HK-2 (cell line): ENCODE data around the gene CALR.
"Not testable (repeated sequence)": the region's sequence is repeated elsewhere in the genome, so short reads cannot be mapped to it uniquely, and the experiment has no call there.

Experiments used
- DNase-seq: peaks from one replicate; pipeline ENCODE4 v3.0.0-alpha.2; 2018; ENCODE audit not compliant: unreplicated experiment

The CALR gene

DNA sequence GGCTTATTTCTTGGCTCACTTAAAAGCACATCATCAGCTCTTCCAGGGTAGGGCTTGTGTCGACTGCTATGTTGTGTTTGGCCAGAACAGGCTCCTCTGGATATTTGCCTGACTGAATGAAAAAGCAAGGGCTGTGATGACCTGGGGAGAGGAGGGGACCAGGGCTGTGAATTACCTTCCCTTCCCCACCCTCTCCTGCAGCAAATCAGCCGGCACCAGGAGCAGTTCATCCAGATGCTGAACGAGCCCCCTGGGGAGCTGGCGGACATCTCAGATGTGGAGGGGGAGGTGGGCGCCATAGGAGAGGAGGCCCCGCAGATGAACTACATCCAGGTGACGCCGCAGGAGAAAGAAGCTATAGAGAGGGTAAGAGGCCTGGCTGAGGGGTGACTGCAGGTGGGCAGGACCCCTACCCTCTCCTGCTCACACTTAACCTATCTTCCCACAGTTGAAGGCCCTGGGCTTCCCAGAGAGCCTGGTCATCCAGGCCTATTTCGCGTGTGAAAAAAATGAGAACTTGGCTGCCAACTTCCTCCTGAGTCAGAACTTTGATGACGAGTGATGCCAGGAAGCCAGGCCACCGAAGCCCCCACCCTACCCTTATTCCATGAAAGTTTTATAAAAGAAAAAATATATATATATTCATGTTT, 14.2 kb downstream of the CALR start:
- DNase-seq = no peak

- no peak for DNase-seq
Measured at GRCh38 chr19:12953138-12953798, 14.9 kb downstream of the CALR start.

- DNase-seq = no peak
Measured at GRCh38 chr19:12953799-12954611, 15.6 kb downstream of the CALR start.

- DNase-seq = no peak
Measured at GRCh38 chr19:12954612-12954962, 16.2 kb downstream of the CALR start.

- not testable (repeated sequence) for DNase-seq
Measured at GRCh38 chr19:12955575-12955974, 17.2 kb downstream of the CALR start.

- no peak for DNase-seq
Measured at GRCh38 chr19:12955996-12956395, 17.6 kb downstream of the CALR start.

DNA sequence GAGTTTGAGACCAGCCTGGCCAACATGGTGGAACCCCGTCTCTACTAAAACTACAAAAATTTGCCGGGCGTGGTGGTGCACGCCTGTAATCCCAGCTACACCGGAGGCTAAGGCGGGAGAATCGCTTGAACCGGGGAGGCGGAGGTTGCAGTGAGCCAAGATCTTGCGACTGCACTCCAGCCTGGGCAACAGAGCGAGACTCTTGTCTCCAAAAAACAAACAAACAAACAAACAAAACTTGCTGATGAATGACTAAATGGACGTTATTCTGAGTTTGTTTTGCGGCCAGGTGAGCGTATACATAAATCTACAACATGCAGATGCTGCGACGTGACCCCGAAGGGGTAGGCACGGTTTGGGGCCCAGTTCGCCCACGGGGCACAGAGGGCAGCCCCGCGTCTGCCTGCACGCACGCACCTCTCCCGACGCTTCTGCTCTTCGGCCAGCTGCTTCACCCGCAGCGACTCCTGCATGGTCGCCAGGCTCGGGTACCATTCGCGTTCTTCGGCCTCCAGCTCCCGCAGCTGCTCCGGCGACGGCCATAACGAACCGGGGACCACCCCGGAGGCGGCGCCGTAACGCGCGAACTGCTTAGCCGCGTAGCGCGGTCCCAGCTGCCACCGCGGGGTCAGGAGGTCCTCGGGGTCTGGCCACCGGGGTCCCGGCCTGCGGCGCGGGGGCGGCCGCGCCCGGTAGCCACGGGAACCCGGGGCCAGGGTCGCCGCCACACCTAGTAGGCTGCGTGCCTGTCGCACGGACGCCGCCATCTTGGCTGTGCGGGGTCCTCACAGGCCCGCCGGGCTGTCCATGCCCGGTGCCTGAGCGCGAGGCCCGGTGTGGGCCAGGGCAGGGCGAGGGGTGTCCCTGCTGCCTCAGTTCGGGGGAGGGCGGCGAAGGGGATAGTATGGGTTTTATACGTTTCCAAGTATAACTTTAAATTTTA, 18.3 kb downstream of the CALR start, which contains the start of gene GADD45GIP1:
Gene GADD45GIP1, minus strand, starts transcription at position 778 of the 943 bp plus-strand sequence. Its CDS starts 11 bp downstream, at position 767.
- DNase-seq = peak; percentile 81

DNA sequence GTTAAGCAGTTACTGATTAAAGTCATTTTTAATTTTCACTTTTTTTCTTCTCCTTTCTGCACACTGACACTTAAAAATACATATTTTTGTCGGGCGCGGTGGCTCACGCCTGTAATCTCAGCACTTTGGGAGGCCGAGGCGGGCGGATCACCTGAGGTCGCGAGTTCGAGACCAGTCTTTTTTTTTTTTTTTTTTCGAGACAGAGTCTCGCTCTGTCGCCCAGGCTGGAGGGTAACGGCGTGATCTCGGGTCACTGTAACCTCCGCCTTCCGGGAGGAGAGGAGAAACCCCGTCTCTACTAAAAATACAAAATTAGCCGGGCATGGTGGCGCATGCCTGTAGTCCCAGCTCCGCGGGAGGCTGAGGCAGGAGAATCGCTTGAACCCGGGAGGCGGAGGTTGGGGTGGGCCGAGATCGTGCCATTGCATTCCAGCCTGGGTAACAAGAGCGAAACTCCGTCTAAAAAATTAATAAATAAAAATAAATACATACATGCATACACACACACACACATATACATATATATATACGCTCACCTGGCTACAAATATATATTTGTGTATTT, 19.1 kb downstream of the CALR start:
- not testable (repeated sequence) for DNase-seq

- no peak for DNase-seq
Measured at GRCh38 chr19:12959481-12959880, 21.1 kb downstream of the CALR start.

- peak; percentile 87 for DNase-seq
Measured at GRCh38 chr19:12965017-12965811, 26.8 kb downstream of the CALR start.

DNA sequence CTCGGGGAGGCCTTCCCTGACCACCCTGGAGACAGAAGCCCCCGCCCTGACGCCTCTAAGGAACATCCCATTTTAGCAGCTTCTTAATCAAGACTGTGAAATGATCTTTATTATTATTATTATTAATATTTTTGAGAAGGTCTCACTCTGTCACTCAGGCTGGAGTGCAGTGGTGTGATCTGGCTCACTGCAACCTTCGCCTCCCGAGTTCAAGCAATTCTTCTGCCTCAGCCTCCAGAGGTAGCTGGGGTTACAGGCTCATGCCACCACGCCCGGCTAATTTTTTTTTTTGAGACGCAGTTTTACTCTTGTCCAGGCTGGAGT, 27.4 kb downstream of the CALR start:
- DNase-seq = no peak

DNA sequence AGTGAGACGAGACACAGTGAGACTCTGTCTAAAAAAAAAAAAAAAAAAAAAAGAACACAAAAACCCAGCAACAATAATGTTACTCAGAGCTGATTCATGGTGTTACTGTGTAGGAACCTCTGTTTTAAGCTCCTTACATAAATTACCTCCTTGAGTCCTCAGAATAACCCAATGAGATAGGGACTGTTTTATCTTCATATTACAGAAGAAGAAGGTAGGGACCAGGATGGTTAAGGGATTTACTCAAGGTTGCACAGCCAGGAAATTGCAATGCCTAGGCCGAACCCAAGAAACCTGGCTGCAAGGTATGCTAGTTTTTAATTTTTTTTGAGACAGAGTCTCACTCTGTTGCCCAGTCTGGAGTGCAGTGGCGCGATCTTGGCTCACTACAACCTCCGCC, 29.5 kb downstream of the CALR start:
- DNase-seq = no peak

GRCh38 chr19:12969292-12969988, 31.0 kb downstream of the CALR start, which contains the start of gene DAND5:
TSS of gene DAND5 (plus strand) at chr19:12969576. CDS start at chr19:12969661, 85 bp downstream.
- DNase-seq = no peak

GRCh38 chr19:12970070-12970820, 31.8 kb downstream of the CALR start:
- no peak for DNase-seq

DNA sequence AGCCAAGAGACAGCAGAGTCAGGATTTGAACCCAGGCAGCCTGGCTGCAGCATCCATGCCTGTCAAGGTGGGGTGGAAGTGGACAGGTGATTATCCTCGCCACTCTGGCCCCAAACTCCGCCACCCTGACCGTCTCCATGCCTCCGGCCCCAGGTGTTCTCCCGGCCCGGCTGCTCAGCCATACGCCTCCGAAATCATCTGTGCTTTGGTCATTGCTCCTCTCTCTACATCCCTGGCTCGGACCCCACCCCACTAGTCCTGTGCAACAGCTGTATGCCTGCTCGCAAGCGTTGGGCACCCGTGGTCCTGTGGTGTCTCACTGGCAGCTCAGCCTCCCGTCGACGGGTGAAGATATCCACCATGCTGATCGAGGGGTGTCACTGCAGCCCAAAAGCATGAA, 34.8 kb downstream of the CALR start:
- no peak for DNase-seq

DNA sequence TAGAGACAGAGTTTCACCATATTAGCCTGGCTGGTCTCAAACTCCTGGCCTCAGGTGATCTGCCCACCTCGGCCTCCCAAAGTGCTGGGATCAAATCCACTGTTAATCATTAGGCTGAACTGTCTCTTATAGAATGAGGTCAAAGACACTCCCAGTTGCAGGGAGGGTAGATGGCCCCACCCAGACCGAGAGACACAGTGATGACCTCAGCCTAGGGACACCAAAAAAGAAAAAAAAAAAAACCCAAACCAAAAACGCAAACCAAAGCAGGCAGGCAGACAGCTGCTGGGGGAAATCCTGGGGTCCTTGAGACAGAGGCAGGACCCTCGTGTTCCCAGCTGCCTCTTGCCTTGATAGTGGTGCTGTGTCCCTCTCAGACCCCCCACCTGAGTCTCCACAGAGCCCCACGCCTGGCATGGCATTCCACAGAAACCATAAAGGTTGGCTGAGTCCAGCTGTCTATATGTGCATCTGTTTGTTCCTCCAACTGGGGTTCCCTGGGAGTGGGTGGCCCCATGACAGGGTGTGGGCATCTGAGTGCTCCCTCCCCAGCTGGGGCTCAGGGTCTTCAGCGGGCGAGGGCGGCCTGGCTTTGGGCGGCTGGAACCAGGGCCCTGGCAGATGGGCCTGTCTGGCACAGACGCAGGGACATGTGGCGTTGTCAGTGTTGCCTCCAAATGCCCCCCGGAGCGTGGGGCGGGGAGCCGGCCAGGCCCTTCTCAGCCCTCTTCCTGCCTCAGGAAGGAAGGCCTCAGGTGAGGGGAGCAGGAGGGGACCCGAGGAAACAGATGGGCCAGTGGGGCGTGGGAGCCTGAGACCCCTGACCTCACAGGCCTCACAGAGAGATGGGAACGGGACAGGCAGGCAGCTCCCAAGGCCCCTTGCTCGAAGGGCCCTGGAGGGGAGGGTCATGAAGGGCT, 36.2 kb downstream of the CALR start:
- DNase-seq = peak; percentile 55

- no peak for DNase-seq
Measured at GRCh38 chr19:12975221-12975741, 36.9 kb downstream of the CALR start.

GRCh38 chr19:12976109-12976508, 37.7 kb downstream of the CALR start:
- not testable (repeated sequence) for DNase-seq
